GM19240 (cell line): Measurements from ENCODE around the gene CYB5A.
A peak's percentile ranks its signal among the peaks of the same experiment; 100 is the strongest.
"Not testable (repeated sequence)": the region's sequence is repeated elsewhere in the genome, so short reads cannot be mapped to it uniquely, and the experiment has no call there.

Experiments used
- DNase-seq: peaks from one replicate; pipeline ENCODE4 v3.0.0; 2011; ENCODE audit warnings: low spot score; ENCODE audit not compliant: insufficient read length

Gene CYB5A

DNA sequence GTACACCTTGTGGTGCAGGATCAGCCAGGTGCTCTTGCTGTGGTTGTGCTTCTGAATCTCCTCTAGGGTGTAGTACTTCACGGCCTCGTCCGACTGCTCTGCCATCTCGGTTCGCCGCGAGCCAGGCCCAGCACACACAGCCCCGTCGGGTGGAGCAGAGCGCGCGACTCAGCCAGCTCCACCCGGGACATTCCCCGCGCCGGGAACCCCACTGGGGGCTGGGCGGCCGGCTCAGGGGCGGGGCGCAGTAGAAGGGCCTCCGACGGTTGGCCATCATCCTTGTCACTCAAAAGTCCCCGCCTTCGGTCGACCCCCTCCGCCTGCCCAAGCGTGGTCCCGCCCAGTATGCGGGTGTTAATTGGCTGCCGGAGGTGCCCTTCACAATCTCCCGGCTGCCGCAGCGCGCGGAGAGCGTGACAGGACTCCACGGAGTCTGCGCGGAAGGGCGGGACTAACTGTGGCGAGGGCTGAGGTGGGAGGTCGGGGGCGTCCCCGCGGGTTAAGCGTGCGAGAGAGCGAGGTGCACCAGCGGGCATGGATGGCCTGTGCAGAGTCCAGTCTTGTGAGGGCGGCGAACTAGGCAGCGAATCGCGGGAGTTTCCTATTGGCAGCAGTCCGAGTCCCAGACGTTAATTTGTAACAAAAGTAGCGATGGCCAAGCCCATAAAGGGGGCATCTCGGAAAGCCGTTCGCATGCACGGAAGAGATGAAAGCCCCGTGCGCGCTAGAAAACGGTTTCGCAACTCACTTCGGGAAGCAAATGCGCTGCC is at the start of gene CYB5A:
Gene CYB5A (minus strand): TSS at position 193 of the 770 bp plus-strand sequence. CDS start 88 bp downstream, at position 105.
- peak; percentile 92 for DNase-seq

GRCh38 chr18:74337912-74338309 is 46.1 kb upstream of the CYB5A start:
- no peak for DNase-seq

DNA sequence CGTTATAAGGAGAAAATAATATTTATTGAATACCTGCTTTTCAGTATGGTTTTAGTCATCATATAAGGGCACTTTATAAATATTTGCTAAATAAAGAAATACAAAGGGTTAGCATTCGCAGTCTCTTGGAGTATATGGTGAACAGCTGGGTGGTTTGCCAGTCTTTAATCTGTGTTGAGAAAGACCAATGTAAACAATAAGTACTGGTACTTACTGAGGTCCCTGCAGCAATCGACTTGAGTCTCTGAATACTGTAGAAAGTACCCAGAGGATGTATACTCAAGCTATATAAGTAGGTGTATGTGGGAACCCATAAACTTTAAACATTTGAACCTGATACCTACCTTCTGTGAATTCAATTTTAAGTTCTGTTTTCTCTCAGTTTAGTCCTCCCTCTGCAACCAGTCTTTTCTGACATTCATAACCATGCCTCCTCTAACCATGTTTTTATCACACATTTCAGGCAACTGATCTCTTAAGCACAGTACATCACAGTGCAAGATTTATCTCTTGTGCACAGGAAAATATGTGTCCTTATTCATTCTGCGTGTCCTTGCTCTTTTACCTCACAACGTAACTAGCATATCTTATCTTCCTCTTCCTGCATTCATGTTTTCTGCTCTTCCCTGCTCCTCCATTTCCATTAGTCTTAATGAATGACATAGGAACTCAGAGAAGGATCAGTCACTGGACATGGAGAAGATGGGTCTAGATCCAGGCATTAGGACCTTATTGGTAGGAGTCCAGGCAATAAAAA is 45.6 kb upstream of the CYB5A start:
- no peak for DNase-seq

DNA sequence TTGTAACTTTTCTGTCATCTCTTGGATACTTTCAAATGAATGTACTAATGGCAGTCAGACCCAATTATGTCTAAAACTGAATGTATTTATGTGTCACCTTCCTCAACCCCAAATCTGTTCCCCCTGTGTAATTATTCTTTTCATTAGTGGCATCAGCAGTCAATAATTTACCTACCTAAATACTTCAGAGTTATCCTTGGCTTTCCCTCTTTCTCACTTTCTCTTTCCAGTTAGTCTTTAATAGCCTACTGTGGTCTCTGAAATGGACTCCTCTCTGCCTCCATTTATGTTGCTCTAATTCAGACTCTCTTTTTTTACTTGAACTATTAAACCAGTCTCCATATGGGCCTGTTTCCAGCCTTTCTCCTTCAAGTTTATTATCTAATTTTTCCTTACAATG is 44.9 kb upstream of the CYB5A start:
- DNase-seq: no peak

- DNase-seq: no peak
These were observed 42.6 kb upstream of the CYB5A start for GRCh38 chr18:74334242-74334893.

GRCh38 chr18:74333091-74333490 is 41.3 kb upstream of the CYB5A start:
- no peak for DNase-seq

GRCh38 chr18:74331404-74331803 is 39.6 kb upstream of the CYB5A start:
- no peak for DNase-seq

DNA sequence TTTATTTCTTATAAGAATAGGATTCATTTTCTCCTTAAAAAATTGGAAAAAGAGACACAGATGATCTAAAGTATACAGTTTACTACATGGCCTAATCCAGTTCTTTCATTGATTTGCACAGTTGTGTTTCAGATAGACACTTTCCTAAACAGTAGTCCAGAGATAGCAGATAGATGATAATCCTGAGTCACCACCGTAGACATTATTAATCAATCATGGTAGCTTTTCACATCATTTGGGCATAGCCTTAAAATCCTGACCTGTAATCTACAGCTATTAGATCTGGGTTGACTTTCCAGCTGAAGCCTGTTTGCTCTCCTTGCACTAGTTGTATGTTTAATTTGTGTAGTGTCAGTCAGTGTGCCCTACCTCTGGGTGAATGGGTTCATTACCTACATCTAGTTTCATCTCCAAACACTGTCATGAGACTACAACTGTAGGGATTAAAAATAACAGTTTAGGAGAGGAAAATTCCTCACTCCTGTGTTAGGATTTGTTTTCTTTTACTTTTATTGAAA is 38.0 kb upstream of the CYB5A start:
- DNase-seq: no peak

GRCh38 chr18:74328206-74328605 is 36.4 kb upstream of the CYB5A start:
- DNase-seq: no peak

DNA sequence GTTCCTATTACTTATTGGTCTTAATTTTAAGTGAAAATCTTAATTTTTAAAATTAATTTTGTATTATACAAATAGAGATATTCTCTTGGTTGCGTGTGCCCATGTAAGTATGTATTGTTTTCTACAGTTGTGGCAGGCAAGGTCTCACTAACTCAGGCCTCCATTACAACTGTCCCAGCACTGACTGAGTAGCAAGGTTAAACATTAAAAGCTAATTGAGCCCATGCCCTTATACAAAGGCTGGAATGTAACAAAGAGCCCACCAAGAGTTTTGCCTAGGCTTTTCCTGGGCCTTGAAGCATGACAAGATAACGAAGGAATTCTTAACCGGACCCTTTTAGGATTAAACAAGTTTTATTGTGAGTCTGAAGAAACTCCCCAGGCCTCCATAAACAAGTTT is 35.0 kb upstream of the CYB5A start:
- DNase-seq: not testable (repeated sequence)

DNA sequence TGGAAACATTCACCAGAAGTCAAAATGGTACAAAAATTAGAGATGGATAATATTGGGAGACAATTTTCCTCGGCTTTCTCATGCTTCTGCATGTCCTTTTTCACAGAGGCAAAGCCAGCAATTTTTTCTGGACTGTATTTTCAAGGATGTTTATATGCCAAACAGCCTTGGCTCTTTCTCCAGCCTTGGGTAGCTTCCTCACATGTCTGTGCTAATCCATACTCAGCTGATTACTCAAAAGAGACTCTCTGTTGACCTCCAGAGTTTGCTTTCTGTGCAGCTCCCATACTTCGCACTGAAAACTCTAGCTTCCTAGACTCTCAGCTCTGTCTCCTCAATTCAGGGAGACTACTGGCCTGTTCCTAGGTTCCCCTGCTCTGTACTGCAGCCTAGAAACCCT is 34.5 kb upstream of the CYB5A start:
- DNase-seq: no peak

DNA sequence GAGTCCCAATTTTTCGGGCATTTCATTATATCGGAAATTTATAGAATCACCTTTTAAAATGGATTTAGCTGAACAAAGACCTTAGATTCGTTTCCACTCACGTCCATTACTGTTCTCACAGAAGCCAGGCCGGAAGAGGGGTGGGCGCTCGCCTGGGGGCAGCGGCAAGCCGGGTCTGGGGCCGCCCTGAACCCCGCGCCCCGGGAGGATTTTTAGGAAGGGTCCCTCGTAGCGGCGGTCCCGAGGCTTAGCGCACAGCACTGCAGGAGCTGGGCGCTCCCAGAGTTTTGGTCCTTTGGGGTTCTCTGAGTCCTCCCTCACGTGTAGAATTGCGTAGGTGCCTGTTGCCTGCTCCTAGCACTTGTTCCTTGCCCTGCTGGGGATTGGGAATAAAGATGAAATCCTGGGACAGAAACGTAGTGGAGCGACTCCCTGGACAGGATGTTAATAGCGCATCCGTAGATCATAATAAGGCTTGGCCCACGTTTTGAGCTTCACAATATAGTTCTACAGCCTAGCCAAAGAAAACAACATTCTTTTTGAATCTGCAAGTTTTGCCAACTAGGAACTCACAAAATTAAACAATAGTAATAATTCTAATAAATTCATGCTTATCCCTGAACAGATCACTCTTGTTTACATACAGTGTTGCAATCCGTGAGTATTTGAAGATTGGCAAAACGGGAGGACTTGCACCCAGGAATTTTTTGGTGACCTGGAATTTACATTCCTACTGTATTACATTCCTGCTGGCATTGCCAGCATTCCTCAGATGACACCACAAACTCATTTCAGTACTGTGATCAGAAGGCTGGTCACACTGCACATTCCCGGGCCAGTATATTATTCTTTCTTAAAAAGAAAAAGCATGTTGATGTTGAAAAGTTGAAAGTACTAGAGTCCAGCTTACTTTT is 24.8 kb upstream of the CYB5A start:
- no peak for DNase-seq

- DNase-seq: no peak
These were observed 23.9 kb upstream of the CYB5A start, which contains the start of gene C18orf63 for GRCh38 chr18:74315464-74316256. Gene C18orf63, plus strand, starts transcription at chr18:74315839. Its CDS starts 2,027 bp downstream, at chr18:74317866.

- no peak for DNase-seq
These were observed 23.1 kb upstream of the CYB5A start for GRCh38 chr18:74314759-74315463.

GRCh38 chr18:74311000-74311399 is 19.2 kb upstream of the CYB5A start:
- no peak for DNase-seq

- no peak for DNase-seq
These were observed 18.6 kb upstream of the CYB5A start for GRCh38 chr18:74310411-74310810.

DNA sequence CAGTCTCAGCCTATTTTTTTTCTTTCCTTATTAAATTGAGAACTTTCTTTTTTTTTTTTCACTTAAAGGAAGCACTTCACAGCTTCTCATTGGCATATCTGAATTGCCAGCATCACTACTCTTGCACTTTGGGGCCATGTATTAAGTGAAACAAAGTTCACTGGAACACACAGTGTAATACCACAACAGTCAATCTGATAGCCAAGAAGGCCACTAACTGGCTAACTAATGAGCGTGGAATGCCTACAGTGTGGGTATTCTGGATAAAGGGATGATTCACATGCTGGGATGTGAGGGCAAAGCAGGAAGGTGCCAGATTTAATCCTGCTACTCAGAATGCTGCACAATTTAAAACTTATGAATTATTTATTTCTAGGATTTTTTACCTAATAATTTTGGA is 12.2 kb upstream of the CYB5A start:
- no peak for DNase-seq

- no peak for DNase-seq
These were observed 11.5 kb upstream of the CYB5A start for GRCh38 chr18:74303306-74303705.

DNA sequence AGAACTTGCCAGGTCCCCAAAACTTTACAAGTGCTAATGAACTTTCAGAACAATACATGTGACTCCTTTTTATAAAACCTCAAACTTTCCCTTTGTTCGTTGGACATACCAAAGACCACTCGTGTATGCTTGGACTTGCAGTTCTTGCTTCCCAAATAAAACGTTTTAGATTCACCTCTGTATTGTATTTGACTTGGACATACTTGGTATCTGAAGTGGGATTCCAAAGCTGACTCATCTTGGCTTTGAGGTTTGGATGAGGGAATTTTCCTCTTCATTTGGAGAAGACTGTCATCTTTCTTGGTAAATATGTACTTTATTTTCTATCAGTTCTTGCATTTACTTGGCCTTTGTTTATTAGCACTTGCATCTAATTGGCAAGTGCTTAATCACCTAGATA is 8.0 kb upstream of the CYB5A start:
- DNase-seq: no peak
